Measurements from ENCODE around the gene NKX1-1.
"Not testable (repeated sequence)": the region's sequence is repeated elsewhere in the genome, so short reads cannot be mapped to it uniquely, and the experiment has no call there.

NKX1-1 gene

DNA sequence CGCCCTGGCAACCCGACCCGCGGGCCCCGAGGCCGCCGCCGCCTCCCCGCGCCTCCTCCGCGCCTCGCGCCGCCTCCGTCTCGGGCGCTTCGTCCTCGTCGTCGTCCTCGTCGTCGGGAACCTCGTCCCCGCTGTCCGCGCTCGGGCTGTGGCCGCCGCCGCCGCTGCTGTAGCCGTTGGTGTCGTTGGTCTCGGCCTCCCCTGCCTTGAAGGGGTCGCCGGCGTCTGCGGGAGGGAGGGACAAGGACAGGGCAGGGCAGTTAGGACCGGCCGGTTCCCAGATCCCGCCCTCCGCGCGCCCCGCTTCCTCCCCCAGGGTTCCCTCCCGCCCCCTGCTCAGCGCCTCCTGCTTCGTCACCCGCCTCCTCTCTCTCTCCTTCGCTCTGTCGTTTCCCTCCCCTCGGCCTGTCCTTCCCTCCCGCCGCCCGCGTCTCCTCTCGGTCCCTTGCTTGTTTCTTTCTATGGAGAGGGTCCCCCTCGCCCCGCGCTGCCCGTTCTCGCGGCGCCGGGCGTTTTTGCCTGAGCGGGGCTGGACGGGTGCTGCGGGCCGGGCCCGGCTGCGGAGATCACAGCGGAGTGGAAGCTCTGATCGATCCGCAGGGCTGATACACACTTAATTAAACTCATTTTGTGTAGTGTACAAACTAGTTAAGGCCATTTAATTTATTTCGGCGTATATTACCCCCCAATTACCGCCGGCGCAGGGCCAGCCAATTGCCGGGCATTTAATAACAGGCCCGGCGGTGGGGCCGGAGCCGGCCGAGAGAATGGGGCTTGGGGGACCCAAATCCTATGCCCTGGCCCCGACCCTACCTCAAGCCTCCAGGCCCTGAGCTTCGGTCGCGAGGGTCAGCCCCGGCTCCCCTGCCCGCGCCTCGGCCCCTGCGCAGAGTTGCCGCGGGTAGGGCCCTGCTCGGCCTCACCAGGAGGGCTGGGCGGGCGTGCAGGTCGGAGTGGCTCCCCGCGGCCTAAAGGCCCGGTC, 2.4 kb downstream of the NKX1-1 start:
- DNase-seq = peak; percentile 4

DNA sequence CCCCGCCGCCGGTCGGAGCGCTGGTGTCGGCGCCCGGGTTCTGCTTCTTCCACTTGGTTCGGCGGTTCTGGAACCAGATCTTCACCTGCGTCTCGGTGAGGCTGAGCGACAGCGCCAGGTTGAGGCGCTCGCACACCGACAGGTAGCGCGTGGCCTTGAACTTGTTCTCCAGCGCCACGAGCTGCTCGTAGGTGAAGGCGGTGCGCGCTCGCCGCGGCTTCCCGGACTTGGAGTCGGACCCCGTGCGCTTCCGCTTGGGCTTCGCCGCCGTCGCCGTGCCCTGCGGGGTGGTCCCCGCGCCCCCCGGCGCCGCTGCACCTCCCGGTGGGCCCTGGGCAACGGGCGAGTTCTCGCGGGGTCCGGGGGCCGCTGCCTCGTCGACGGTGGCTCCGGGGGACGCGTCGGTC, 3.1 kb downstream of the NKX1-1 start:
- no peak for DNase-seq

DNA sequence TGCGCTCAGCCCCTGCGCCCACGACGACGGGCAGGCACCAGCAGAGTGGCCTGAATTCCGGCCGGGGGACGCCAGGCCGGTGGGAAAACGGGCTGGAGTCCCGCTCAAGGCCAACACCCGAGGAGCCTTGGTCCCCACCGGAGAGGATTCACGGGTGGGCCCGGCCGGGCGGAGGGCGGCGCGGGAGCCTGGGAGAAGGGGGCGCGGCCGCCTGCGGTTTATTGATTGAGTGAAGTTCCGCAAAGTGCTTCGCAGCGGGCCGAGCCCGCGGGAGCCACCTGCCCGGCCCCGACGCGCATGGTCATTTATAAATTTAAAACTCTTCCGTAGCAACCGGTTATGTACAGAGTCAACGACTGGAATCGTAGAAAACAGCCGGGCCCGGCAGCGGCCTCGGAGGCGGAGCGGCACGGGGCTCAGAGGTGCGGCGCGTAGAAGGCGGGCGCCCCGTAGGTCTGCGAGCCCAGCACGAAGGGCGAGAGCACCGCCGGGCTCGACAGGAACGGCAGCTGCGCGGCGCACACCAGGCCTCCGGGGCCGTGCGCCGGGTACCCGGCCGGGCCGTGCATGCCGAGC, 3.6 kb downstream of the NKX1-1 start:
- no peak for DNase-seq

DNA sequence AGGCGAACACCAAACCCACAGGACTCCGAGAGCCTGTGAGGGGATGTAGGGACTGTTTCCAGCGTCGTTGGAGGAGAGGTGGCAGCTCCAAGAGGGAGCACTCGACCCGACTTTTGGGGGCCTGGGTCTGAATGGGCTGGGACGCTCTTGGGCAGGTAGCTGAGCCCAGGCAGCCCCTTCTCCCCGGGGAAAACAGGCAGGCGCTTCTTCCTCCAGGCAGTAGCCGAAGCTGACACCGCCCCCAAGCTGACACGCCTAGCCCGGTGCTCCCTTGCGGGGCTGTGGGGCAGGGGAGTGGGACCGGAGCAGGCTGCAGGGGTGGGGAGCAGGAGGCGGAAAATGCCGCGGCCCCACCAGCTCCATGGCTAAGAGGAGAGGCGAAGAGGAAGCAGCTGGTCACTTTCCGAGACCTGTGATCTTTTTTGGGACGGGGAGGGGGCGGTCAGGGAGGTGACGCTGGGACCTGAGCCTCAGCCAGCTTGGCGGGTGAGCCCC, 4.2 kb downstream of the NKX1-1 start:
- no peak for DNase-seq

DNA sequence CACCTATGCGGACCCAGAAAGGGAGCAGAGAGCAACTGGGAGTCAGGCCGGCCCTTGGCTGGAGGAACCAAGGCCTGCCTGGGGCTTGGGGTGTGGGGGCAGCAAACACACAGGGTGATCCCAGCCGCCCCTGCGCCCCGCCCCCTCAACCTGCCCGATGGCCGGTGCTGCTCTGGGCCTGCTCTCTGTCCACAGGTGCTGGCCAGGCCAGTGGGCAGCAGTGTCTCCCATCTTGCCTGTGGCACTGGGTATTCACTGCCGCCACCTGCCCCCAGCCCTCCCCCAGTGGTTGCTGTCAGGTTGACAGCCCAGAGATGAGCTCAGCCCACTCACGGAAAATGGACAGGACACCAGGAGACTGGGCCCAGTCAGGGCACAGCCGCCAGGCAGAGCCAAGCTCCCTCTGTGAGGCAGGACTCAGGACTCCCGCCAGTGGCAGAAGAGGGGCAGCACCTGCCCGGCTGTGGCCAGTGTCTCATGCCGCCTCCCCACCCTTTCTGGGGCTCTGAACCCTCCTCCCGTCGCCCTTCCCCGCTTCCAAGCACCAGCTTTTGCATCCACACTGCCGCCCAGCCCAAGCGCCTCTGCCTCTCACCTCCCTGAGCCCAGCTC, 4.7 kb downstream of the NKX1-1 start:
- no peak for DNase-seq

DNA sequence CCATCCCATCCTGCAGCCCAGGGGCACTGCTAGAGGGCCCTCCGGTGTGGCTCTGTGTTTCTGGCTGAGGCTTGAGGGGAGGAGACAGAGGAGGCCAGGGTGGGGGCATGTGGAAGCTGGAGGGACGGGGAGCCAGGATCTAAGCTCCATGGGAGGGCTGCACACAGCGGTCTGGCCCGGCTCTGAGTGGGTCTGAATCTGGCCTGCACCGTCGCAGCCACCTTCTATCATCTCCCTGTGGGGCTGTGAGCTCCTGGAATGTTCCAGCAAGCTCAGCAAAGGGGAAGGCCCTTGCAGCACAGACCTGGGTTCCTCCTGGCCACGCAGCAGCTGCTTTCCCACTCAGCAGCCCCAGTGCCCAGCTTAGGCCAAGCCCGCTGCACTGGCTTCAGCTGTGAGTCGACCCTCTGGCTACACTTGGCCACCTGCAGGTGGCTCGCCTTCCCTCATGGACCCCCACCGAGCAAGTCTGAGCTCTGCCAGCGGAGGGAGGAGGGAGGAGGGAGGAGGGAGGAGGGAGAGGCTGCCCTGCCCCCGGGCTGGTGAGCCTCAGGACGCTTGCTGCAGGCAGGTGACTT, 5.3 kb downstream of the NKX1-1 start:
- DNase-seq = no peak

DNA sequence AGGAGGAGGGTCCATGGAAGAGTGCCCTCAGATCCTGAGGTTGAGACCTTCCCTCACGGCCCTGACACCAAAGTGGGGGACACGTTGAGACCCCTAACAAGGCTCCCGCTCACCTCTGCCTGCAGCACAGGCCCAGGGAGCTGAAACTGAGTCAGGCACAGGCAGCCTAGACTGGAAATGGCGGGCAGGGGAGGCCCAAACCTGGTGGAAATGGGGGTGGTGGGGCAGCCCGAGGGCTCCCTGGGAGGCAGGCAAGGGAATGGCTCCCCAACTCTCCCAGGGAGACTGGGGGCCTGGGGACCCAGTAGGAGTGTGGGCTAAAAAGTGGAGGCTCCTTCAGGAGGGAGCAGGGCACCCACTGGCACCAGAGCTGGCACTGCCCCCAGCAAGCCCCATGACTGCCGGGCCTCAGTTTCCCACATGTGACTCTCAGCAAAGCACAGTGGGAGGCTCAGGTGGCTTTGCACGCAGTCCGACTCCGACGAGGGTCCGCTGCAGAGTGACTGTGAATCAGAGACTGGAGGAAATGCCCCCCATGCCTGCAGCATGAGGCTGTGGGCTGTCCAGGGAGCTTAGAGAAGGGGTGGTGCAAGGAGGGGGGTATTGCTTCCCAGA, 5.9 kb downstream of the NKX1-1 start:
- DNase-seq = no peak

DNA sequence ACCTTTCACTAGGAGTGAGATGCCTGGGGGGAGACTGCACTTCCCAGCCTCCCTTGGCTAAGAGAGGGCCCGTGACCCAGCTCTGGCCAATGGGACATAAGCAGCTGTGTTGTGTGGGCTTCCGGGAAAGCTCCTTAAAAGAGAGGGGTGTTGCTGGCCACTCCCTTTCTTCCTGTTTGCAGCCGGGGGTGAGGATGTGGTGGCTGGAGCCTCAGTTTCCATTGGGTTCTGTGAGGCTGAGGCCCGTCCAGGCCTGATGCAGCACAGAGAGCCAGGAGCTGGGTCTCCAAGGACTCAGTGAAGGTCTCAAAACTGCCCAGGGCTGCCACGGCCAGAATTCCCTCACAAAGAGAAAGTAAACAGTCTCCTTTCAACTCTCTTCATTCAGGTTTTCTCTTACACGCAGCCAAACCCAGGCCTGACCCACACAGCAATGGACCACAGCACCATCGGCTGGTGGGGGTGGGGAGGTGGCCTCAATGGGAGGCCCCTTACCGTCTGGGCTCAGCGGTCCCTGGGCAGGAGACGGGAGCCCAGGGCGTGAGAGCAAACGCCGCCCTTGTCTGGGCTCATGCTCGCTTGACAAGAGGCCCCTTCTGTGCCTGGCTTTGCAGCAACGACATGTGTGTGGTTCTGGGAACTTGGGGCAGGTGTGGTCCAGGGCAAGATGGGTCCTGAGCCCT, 6.6 kb downstream of the NKX1-1 start:
- no peak for DNase-seq

DNA sequence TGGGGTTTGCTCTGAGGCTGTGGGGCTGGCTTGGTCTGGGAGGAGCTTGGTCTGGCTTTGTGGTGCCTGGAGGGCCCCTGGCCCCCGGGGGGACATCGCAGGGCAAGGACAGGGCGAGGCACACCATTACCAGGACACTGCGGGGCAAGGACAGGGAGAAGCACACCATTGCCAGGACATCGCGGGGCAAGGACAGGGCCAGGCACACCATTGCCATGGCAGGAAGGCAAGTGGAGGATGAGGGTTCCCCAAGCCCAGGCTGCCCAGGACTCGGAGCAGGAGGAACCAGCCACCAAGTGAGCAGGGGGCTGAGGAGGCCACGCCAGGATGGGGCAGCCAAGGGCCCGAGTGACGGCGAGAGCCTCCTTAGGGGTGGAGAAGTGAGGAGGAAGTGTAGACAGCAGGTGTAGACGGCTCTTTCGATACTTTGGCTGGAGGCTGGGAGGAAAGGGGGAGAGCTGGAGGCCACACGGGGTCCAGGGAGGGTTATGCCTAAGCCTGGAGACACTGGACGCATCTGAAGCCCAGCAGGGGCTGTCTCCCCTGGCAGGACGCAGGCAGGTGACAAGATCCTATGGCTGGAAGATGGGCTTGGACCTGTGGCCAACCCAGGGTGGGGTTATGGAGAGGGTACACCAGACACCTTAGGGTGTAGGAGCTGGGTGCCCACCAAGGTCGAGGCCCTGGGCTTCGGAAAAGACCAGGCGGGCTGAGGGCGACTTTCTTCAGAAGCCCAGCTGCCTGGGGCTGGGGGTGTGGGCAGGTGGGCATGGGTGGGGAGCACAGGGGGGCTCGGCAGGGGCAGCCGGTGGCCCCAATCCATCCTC, 7.3 kb downstream of the NKX1-1 start:
- no peak for DNase-seq

DNA sequence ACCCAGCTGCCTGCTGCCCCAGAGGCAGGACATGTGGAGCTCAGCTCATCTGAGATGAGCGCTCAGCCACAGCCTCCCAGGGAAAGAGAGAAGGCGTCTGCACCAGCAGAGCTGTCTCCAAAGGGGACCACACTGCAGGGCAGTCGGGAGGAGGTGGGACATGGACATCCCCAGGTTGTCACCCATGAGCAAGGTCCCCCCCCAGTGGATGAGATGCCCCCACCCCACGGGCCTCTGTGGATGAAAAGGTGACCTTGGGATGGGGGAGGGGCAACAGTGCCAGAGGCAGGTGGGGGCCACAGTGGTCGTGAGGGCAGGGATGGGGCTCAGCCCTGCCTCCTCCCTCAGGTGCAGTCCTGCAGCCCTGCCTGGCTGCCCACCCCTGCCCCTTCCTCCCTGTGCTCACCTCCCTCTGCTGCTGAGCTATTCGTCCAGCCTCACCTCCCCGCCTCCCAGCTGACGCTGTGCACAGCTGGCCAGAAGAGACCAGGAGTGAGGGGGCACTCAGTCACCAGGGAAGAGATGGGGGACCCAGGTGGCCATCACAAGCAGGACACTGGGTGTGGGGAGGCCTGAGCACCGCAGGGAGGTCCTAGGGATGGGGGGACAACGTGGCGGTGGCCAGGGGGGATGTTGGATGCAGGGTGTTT, 9.3 kb downstream of the NKX1-1 start:
- no peak for DNase-seq

DNA sequence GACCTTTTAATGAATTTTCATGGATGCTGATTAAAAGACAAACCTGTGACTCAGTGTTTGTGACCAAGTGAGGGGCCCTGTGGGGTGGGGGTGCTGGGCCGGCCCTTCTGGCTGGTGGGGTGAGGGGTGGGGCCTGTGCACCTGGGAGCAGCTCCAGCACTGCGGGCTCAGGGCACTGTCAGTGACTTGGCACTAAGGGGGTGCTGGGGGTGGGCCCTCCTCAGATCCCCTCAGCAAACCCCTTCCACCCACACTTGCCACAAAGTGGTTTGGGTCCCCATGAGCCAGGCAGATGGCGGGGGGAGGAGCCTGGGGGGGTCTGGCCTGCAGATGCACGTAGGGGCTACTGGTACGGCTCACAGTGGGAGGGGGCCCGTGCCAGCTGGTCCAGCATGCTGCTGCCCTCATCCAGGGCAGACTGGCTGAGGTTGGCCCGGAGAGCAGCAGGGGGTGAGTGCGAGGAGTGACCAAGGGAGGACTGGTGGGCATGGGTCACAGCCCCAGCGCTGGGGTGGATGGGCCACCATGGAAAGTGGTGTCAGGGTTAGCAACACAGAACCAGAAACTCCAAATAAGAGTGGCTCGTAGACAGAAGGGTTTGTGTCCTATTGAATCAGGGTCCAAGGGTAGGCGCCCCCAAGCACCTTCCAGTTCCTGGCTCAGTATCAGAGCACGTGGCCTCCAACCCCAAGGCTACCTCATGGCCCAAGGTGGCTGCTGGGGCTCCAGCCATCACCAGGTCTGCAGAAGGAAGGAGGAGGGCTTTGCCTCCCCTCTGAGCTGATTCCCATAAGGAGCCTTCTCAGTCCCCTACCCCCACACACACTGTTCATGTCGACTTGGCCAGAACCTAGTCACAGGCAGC, 10.1 kb downstream of the NKX1-1 start:
- no peak for DNase-seq

DNA sequence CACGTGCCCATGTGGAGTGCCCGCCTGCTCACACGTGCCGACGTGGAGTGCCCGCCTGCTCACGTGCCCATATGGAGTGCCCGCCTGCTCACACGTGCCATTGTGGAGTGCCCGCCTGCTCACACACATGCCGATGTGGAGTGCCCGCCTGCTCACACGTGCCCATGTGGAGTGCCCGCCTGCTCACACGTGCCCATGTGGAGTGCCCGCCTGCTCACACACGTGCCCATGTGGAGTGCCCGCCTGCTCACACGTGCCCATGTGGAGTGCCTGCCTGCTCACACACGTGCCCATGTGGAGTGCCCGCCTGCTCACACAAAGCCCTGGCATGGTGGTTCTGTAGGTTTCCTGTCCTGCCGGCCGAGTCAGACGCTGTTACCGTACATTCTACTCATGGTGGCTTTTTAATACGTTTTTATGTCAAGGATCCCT, 10.8 kb downstream of the NKX1-1 start:
- DNase-seq = not testable (repeated sequence)

DNA sequence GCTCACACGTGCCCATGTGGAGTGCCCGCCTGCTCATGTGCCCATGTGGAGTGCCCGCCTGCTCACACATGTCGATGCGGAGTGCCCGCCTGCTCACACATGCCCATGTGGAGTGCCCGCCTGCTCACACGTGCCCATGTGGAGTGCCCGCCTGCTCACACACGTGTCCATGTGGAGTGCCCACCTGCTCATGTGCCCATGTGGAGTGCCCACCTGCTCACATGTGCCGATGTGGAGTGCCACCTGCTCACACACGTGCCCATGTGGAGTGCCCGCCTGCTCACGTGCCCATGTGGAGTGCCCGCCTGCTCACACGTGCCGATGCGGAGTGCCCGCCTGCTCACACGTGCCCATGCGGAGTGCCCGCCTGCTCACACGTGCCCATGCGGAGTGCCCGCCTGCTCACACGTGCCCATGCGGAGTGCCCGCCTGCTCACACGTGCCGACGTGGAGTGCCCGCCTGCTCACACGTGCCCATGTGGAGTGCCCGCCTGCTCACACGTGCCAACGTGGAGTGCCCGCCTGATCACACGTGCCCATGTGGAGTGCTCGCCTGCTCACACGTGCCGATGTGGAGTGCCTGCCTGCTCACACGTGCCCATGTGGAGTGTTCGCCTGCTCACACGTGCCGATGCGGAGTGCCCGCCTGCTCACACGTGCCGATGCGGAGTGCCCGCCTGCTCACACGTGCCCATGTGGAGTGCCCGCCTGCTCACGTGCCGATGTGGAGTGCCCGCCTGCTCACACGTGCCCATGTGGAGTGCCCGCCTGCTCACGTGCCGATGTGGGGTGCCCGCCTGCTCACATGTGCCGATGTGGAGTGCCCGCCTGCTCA, 11.5 kb downstream of the NKX1-1 start:
- not testable (repeated sequence) for DNase-seq

DNA sequence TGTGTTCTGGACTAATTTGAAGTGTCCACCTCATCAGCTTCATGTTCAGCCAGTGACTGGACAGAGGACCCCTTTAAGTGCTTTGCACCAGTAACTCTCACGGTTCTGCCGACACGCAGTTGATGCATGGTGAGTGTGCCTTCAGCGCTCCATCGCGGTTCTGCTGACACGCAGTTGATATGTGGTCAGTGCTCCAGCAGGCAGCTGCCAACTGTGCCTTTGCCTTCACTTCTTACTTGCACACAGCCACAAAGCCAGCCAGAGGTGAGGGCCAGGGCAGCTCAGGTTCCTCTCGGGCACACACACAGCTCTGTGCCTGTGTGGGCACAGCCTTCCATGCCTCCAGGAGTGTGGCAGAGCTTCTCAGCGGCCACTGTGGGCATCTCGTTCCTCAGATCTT, 12.4 kb downstream of the NKX1-1 start:
- DNase-seq = no peak

DNA sequence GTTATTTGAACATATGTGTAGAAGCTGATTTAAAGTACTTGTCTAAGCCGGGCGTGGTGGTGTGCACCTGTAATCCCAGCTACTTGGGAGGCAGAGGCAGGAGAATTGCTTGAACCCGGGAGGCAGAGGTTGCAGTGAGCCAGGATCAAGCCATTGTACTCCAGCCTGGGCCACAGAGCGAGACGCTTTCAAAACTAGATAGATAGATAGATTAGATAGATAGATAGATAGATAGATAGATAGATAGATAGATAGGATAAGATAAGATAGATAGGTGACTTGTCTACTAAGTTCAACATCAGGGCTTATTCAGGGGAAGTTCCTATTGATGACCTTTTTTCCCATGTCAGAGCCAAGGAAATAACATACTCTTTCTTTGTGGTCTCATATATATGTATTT, 12.9 kb downstream of the NKX1-1 start:
- not testable (repeated sequence) for DNase-seq

DNA sequence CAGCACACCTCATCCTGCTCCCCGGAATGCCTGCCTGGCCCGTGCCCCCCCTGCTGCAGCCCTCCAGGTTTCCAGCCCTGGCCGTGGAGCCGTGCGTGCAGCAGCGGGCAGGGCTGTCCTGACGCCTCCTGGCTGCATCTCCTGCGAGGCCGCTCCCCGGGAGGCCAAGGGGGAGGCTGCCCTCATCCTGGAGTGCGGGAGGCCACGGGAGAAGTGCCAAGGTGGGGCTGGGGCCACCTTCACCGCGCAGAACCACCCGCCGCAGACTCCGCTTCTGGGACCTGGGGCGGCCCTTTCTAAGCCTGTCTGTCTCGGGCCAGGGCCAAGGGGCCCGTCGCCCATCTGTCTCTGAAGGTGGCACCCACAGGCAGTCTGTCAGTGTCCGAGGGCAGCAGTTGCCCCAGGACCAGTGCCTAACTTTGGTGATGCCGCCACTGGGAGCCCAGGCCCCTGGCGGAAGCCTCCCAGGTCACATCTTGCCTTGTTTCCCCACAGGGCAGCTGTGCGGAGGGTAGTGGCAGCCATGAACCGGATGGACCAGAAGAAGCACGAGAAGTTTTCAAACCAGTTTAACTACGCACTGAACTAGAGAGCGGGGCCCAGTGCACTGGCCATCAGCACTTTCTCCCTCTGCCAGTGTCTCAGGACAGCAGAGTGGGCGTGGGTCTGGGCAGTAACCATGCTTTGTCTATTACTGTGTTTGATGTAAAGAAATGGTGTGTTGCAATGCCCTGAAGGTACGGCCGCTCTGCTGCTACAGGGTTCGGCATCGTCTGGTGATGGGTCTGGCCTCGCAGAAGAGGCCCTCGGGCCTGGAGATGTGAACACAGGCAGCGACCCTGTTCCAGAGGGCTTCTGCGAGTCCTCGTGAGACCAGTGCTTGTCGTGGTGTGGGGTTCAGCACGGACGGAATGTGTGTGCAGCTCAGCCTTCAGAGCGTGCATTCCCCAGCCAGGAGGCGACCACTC, 20.6 kb downstream of the NKX1-1 start:
- no peak for DNase-seq

DNA sequence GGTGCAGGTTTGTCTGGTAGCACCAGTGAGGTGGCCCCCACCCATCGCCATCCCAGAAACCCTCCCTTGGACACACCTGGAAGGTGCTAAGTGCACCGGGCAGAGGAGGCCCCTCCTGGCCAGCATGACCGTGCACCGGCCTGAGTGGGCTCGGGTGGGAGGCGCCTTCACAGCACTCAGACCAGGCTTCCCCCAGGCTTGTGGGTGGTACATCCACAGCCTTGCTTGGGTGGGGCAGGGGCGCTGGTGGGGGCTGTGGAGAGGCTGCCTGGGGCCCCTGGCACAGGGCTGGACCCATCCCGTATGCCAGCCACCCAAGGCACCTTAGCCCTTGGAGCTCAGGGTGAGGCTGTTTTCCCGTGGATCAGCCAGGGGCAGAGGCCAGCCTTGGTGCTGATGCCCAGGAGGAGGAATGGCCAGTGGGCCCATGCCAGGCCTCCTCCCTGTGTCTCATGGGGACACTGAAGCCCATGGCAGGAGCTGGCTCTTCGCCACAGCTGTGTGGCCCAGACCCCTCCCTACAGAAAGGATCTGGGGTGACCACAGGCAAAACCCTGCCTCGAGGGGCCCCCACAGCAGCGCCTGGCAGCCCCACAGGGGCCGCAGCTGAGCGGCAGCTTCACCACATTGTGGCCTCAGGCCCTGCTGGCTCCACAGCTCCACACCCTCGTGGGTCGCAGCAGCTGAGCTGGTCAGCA, 21.4 kb downstream of the NKX1-1 start:
- DNase-seq = no peak
